ENCODE measurements around the gene MIGA1. TPM values are rescaled to one million over a fixed set of nuclear protein-coding genes. Genes with fewer than 3 reads are reported as not detected.

The MIGA1 gene
- total and polyA plus RNA-seq, 8 donors, result 1.6 to 40.6 (median 7.5) TPM

DNA sequence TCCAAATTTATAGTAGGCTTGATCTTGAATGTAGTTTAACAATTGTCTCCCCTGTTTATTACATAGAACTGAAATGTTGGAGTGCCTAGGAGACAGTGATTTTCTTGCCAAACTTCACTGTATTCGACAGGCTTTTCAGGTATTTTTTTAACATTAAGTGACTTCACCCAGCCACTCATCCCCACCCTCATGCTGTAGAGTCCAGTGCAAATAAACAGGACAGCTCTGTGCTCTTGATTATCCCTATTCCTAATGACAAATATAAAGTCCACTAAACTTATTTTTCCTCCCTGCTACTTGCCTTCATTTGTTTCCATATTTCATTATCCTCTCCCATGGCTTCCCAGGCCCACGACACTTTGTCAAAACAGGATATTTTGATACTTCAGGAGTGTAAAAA is 79.8 kb downstream of the MIGA1 start:
- WGBS, 5 donors, result 78 to 88% (median 86%) methylated on average over 2 of the region's 2 CpGs
- H3K27me3 ChIP-seq, result no peaks in the 10 kb centered on the region
- no peak overlapping the region for H3K4me3 ChIP-seq
- H3K9me3 ChIP-seq, result peaks cover 0 to 13% (median 4%) of the 10 kb centered on the region in 4 donors
- no peaks in the 10 kb centered on the region for H3K4me1 ChIP-seq
- intact Hi-C loops (cut with DNase I; ENCODE audit: low total_unique reads), result no loop called here
- DNase-seq, result no peak
- no peak overlapping the region for H3K27ac ChIP-seq
- H3K36me3 ChIP-seq, result peaks cover 0 to 52% (median 24%) of the 10 kb centered on the region in 4 donors
- TF ChIP-seq EP300 (IDR thresholded peaks at IDR 0.05) (no peak), POLR2AphosphoS5 (IDR thresholded peaks at IDR 0.05) (no peak), CTCF (IDR thresholded peaks at IDR 0.05) (no peak), POLR2A (IDR thresholded peaks at IDR 0.05) (no peak)

GRCh38 chr1:77866296-77866695 is 86.8 kb downstream of the MIGA1 start:
- DNase-seq, result no peak
- no peaks in the 10 kb centered on the region for H3K4me1 ChIP-seq
- intact Hi-C loops (cut with DNase I; ENCODE audit: low total_unique reads), result no loop called here
- no peak overlapping the region for H3K4me3 ChIP-seq
- 76 to 95% (median 89%) methylated on average over 4 of the region's 4 CpGs for WGBS, 5 donors
- H3K9me3 ChIP-seq, result no peaks in the 10 kb centered on the region
- H3K36me3 ChIP-seq, result peaks cover 19 to 69% (median 55%) of the 10 kb centered on the region in 4 donors
- H3K27me3 ChIP-seq, result no peaks in the 10 kb centered on the region
- no peak overlapping the region for H3K27ac ChIP-seq
- TF ChIP-seq POLR2AphosphoS5 (IDR thresholded peaks at IDR 0.05) (no peak), EP300 (IDR thresholded peaks at IDR 0.05) (no peak), CTCF (IDR thresholded peaks at IDR 0.05) (no peak), POLR2A (IDR thresholded peaks at IDR 0.05) (no peak)

DNA sequence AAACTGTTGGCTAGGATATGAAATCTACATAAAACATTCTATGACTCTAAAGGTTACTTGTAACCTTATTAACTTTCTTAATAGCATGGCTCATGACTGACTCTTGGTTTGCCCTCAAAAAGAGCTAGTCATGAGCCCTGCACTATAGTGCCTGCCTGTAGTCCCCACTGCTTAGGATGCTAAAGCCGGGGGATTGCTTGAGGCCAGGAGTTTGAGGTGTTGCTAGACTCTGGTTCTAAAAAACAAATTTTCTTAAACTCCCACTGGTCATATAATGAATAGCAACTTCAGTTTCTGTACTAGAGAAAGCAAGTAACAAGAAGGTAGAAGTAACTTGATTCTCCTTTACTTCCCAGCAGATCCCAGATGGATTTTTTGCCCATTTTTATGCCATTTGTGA is 93.2 kb downstream of the MIGA1 start:
- H3K27me3 ChIP-seq, result no peaks in the 10 kb centered on the region
- DNase-seq, result no peak
- no peaks in the 10 kb centered on the region for H3K4me1 ChIP-seq
- no peak overlapping the region for H3K4me3 ChIP-seq
- H3K27ac ChIP-seq, result no peak overlapping the region
- no peak for TF ChIP-seq EP300 (IDR thresholded peaks at IDR 0.05)
- TF ChIP-seq POLR2AphosphoS5 (IDR thresholded peaks at IDR 0.05), result no peak
- no peak for TF ChIP-seq CTCF (IDR thresholded peaks at IDR 0.05)
- TF ChIP-seq POLR2A (IDR thresholded peaks at IDR 0.05), result no peak
- intact Hi-C loops (cut with DNase I; ENCODE audit: low total_unique reads), result no loop called here
- whole genome bisulfite sequencing, 5 donors, result 94 to 100% (median 98%) methylated on average over 1 of the region's 1 CpG
- H3K36me3 ChIP-seq, result peaks cover 9 to 35% (median 30%) of the 10 kb centered on the region in 4 donors
- no peaks in the 10 kb centered on the region for H3K9me3 ChIP-seq

- peaks cover 3 to 27% (median 22%) of the 10 kb centered on the region in 4 donors for H3K36me3 ChIP-seq
- H3K27ac ChIP-seq, result no peak overlapping the region
- TF ChIP-seq POLR2A (IDR thresholded peaks at IDR 0.05) (no peak), POLR2AphosphoS5 (IDR thresholded peaks at IDR 0.05) (no peak), CTCF (IDR thresholded peaks at IDR 0.05) (no peak), EP300 (IDR thresholded peaks at IDR 0.05) (no peak)
- no peak for DNase-seq
- no peaks in the 10 kb centered on the region for H3K27me3 ChIP-seq
- intact Hi-C loops (cut with DNase I; ENCODE audit: low total_unique reads), result no loop called here
- no peaks in the 10 kb centered on the region for H3K4me1 ChIP-seq
- no peak overlapping the region for H3K4me3 ChIP-seq
- H3K9me3 ChIP-seq, result no peaks in the 10 kb centered on the region
- 38 to 100% (median 100%) methylated on average over 1 of the region's 1 CpG for WGBS, 5 donors
Measured at GRCh38 chr1:77873461-77873860, 94.0 kb downstream of the MIGA1 start.
